HCT116 (cell line): ENCODE data around the gene SFXN1.
"Not testable (repeated sequence)": the region's sequence is repeated elsewhere in the genome, so short reads cannot be mapped to it uniquely, and the experiment has no call there.

Experiments
- ATF3 ChIP-seq: IDR thresholded peaks from 2 replicates; pipeline ENCODE4 v1.6.1; 2012
- CTCF ChIP-seq, 3 experiments: fragments of 200-600 bp in 1 of 3; sonication (generic) in 1 of 3; IDR thresholded peaks in 2 of 3; conservative IDR thresholded peaks in 1 of 3; 2 replicates each; pipeline ENCODE4 v1.5.1; 2012 to 2017; ENCODE audit warnings: low read depth in 2 of 3, low read length in 2 of 3, antibody characterized with exemption in 1 of 3, borderline replicate concordance in 1 of 3, control low read depth in 1 of 3, mild to moderate bottlenecking in 1 of 3, mixed read lengths in 1 of 3, mixed run types in 1 of 3, moderate library complexity in 1 of 3; ENCODE audit not compliant: insufficient read depth in 1 of 3
- EZH2 ChIP-seq: fragments of 200-600 bp; sonication (generic); IDR thresholded peaks from 2 replicates; pipeline ENCODE4 v1.6.1; 2017; ENCODE audit warnings: antibody characterized with exemption, mixed run types
- EZH2phosphoT487 ChIP-seq: fragments of 200-600 bp; IDR thresholded peaks from 2 replicates; pipeline ENCODE4 v1.6.1; 2018; ENCODE audit warnings: antibody characterized with exemption, borderline replicate concordance
- JUND ChIP-seq: IDR thresholded peaks from 2 replicates; pipeline ENCODE4 v1.6.1; 2012
- MAX ChIP-seq: IDR thresholded peaks from 2 replicates; pipeline ENCODE4 v1.6.1; 2012
- POLR2A ChIP-seq: IDR thresholded peaks from 2 replicates; pipeline ENCODE4 v1.7.0; 2011; ENCODE audit warnings: borderline replicate concordance; ENCODE audit not compliant: insufficient read depth, insufficient read length; ENCODE audit errors: extremely low read depth
- RAD21 ChIP-seq: IDR thresholded peaks from 2 replicates; pipeline ENCODE4 v1.6.1; 2012; ENCODE audit warnings: low read depth, mild to moderate bottlenecking
- SP1 ChIP-seq: IDR thresholded peaks from 2 replicates; pipeline ENCODE4 v1.6.1; 2012; ENCODE audit warnings: low read depth
- ZNF274 ChIP-seq: fragments of 200-500 bp; sonication (Bioruptor generic); IDR thresholded peaks from 2 replicates; pipeline ENCODE4 v1.6.1; 2014; ENCODE audit warnings: mild to moderate bottlenecking, low read depth, low read length, inconsistent platforms

GRCh38 chr5:175507671-175508070 is 29.3 kb downstream of the SFXN1 start:
- not testable (repeated sequence) for TF ChIP-seq CTCF (IDR thresholded peaks at IDR 0.05 in 2 of 3, conservative IDR thresholded peaks at IDR 0.05 in 1 of 3; ENCODE audit: borderline replicate concordance in 1 of 3, insufficient read depth in 1 of 3, low read depth in 2 of 3, low read length in 2 of 3); POLR2A; EZH2phosphoT487; RAD21; SP1; EZH2; ZNF274; ATF3; MAX; JUND
